Mesenchymal stem cell (in vitro differentiated cells and primary cell): ENCODE results near the gene SPAG17.
A peak's percentile ranks its signal among the peaks of the same experiment; 100 is the strongest.

Experiments
- DNase-seq: peaks from one replicate; pipeline ENCODE4 v3.0.0-alpha.2; 2013
- H2AFZ ChIP-seq: one replicate; pipeline ENCODE4 v1.6.1; 2013; ENCODE audit warnings: low read depth, mild to moderate bottlenecking, control low read depth, inconsistent platforms, low read length, moderate library complexity
- H2AK5ac ChIP-seq: 2 replicates; pipeline ENCODE4 v1.6.1; 2013; ENCODE audit warnings: low read length, moderate library complexity, mild to moderate bottlenecking, inconsistent platforms; ENCODE audit not compliant: severe bottlenecking
- H2BK120ac ChIP-seq: one replicate; pipeline ENCODE4 v1.6.1; 2013; ENCODE audit warnings: low read depth, mild to moderate bottlenecking, inconsistent platforms, low read length, moderate library complexity
- H2BK12ac ChIP-seq, 2 experiments: one replicate each; pipeline ENCODE4 v1.6.1; 2013; ENCODE audit warnings: inconsistent platforms in 2 of 2, low read length in 2 of 2, mild to moderate bottlenecking in 2 of 2, moderate library complexity in 2 of 2, control low read depth in 1 of 2
- H2BK15ac ChIP-seq: one replicate; pipeline ENCODE4 v1.6.1; 2013; ENCODE audit warnings: mild to moderate bottlenecking, low read depth, inconsistent platforms; ENCODE audit not compliant: poor library complexity, severe bottlenecking
- H2BK5ac ChIP-seq: 2 replicates; pipeline ENCODE4 v1.6.1; 2013; ENCODE audit warnings: low read depth, mild to moderate bottlenecking, low read length, control low read depth, inconsistent platforms; ENCODE audit not compliant: poor library complexity, severe bottlenecking
- H3K14ac ChIP-seq, 2 experiments: one replicate each; pipeline ENCODE4 v1.6.1; 2013; ENCODE audit warnings: inconsistent platforms in 2 of 2, low read length in 2 of 2, control low read depth in 1 of 2, mild to moderate bottlenecking in 1 of 2, moderate library complexity in 1 of 2
- H3K18ac ChIP-seq, 2 experiments: one replicate each; pipeline ENCODE4 v1.6.1; 2013; ENCODE audit warnings: inconsistent platforms in 2 of 2, low read length in 2 of 2, control low read depth in 1 of 2, low read depth in 1 of 2, mild to moderate bottlenecking in 1 of 2
- H3K23ac ChIP-seq, 2 experiments: one replicate each; pipeline ENCODE4 v1.6.1; 2013; ENCODE audit warnings: inconsistent platforms in 2 of 2, low read length in 2 of 2, mild to moderate bottlenecking in 2 of 2, moderate library complexity in 2 of 2, control low read depth in 1 of 2
- H3K27ac ChIP-seq: 2 replicates; pipeline ENCODE4 v1.5.1; 2013; ENCODE audit warnings: mild to moderate bottlenecking, moderate library complexity, low read length, control low read depth, inconsistent platforms; ENCODE audit not compliant: poor library complexity, severe bottlenecking
- H3K27me3 ChIP-seq, 2 experiments: 2 replicates each; pipeline versions ENCODE4 v1.6.1 to v1.7.0; 2013; ENCODE audit warnings: low read length in 2 of 2, mild to moderate bottlenecking in 2 of 2, moderate library complexity in 2 of 2, control low read depth in 1 of 2, inconsistent platforms in 1 of 2; ENCODE audit not compliant: control insufficient read depth in 1 of 2, insufficient read depth in 1 of 2
- H3K36me3 ChIP-seq, 2 experiments: 2 replicates each; pipeline versions ENCODE4 v1.6.1 to v1.7.0; 2013; ENCODE audit warnings: low read length in 2 of 2, control low read depth in 1 of 2, inconsistent platforms in 1 of 2, low read depth in 1 of 2, mild to moderate bottlenecking in 1 of 2; ENCODE audit not compliant: insufficient read depth in 2 of 2, control insufficient read depth in 1 of 2
- H3K4ac ChIP-seq, 2 experiments: one replicate each; pipeline ENCODE4 v1.6.1; 2013; ENCODE audit warnings: inconsistent platforms in 2 of 2, low read length in 2 of 2, mild to moderate bottlenecking in 2 of 2, moderate library complexity in 2 of 2, control low read depth in 1 of 2, low read depth in 1 of 2
- H3K4me1 ChIP-seq: 2 replicates; pipeline ENCODE4 v1.6.1; 2013; ENCODE audit warnings: low read depth, low read length, control low read depth; ENCODE audit not compliant: control insufficient read depth, insufficient read depth
- H3K4me2 ChIP-seq: 2 replicates; pipeline ENCODE4 v1.6.1; 2013; ENCODE audit warnings: low read length, mild to moderate bottlenecking, inconsistent platforms; ENCODE audit not compliant: poor library complexity, severe bottlenecking
- H3K4me3 ChIP-seq, 2 experiments: 2 replicates each; pipeline versions ENCODE4 v1.5.1 to v1.7.0; 2013; ENCODE audit warnings: low read length in 2 of 2, mild to moderate bottlenecking in 2 of 2, control low read depth in 1 of 2, low read depth in 1 of 2; ENCODE audit not compliant: insufficient read depth in 1 of 2
- H3K79me1 ChIP-seq: replicated peaks from 2 replicates; pipeline ENCODE4 v1.6.1; 2013; ENCODE audit warnings: mild to moderate bottlenecking, control low read depth, low read length, inconsistent platforms; ENCODE audit not compliant: poor library complexity, severe bottlenecking
- H3K9ac ChIP-seq: 2 replicates; pipeline ENCODE4 v1.7.0; 2013; ENCODE audit warnings: mild to moderate bottlenecking, low read length, moderate library complexity
- H3K9me3 ChIP-seq: 2 replicates; pipeline ENCODE4 v1.7.0; 2013; ENCODE audit warnings: mild to moderate bottlenecking, low read length; ENCODE audit not compliant: control insufficient read depth
- H4K8ac ChIP-seq: one replicate; pipeline ENCODE4 v1.6.1; 2013; ENCODE audit warnings: inconsistent platforms, mild to moderate bottlenecking, low read length, moderate library complexity
- H4K91ac ChIP-seq: one replicate; pipeline ENCODE4 v1.6.1; 2013; ENCODE audit warnings: mild to moderate bottlenecking, low read length, inconsistent platforms
- WGBS: methylation state at CpG from one replicate; pipeline ENCODE4 v1.1.7; 2013; ENCODE audit warnings: mixed read lengths; 5-methylcytosine and 5-hydroxymethylcytosine counted together

Gene SPAG17

DNA sequence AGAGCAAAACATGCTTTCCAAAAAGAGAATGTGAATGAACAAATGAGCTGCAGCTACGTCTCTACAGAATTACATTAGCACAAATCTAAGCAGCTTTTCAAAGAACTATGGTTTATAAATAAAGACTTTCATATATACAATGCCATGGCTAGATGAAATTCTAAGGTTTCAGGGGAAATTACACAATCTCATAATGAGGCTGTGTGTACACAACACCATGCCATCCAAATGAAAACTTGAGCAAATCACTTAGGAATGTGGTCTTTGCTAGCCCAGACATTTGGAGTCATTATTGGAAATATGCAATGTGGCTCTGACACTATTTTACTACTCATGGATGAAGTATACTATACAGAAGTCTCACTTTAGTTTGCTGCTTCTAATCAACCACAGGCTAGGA is 37.5 kb downstream of the SPAG17 start:
- H3K4me1 ChIP-seq, result peaks cover 13% of the 10 kb centered on the region
- peak; percentile 43 for DNase-seq

DNA sequence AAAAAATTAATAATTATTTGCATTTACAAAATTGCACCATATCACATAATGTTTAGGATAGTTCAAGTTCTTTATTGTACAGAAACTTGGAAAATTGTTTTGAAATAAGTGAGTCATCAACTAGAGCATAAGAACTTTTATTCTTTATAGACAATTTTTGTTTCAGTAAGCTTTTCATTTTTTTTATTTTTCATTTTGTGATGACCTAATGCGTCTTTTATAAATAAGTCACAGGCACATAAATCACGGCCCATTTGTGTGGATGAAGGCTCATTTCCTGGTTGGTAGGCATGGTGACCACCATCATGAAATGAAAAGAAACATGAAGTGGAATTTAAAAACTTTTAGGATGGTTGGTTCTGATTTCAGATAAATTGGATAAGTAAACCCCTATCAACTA is 39.3 kb downstream of the SPAG17 start:
- H3K4me1 ChIP-seq, result peaks cover 12% of the 10 kb centered on the region
- no peaks in the 10 kb centered on the region for H3K79me1 ChIP-seq
- no peak overlapping the region for H2BK5ac ChIP-seq
- H3K4ac ChIP-seq, result no peak overlapping the region
- no peak overlapping the region for H2BK120ac ChIP-seq
- no peak overlapping the region for H2BK15ac ChIP-seq
- no peaks in the 10 kb centered on the region for H3K36me3 ChIP-seq
- no peak overlapping the region for H3K4me2 ChIP-seq
- no peaks in the 10 kb centered on the region for H3K9me3 ChIP-seq
- H2AFZ ChIP-seq, result no peak overlapping the region
- no peak overlapping the region for H3K14ac ChIP-seq
- no peak overlapping the region for H3K23ac ChIP-seq
- no peak overlapping the region for H4K91ac ChIP-seq
- WGBS, result 89% methylated on average over 2 of the region's 2 CpGs
- H3K18ac ChIP-seq, result no peak overlapping the region
- no peak overlapping the region for H3K27ac ChIP-seq
- no peaks in the 10 kb centered on the region for H3K27me3 ChIP-seq
- H2BK12ac ChIP-seq, result no peak overlapping the region
- H4K8ac ChIP-seq, result no peak overlapping the region
- H3K4me3 ChIP-seq, result no peak overlapping the region
- no peak for DNase-seq
- no peak overlapping the region for H3K9ac ChIP-seq
- H2AK5ac ChIP-seq, result no peak overlapping the region

More for the DNA sequence above, 37.5 kb downstream of the SPAG17 start:
- no CpG with 5 or more reads among the region's 1 CpG for WGBS
- no peak overlapping the region for H3K4ac ChIP-seq
- H3K4me3 ChIP-seq, result no peak overlapping the region
- H4K8ac ChIP-seq, result no peak overlapping the region
- no peak overlapping the region for H3K4me2 ChIP-seq
- H3K79me1 ChIP-seq, result no peaks in the 10 kb centered on the region
- peak overlapping the region; percentile 63 for H3K27ac ChIP-seq
- no peak overlapping the region for H3K14ac ChIP-seq
- no peak overlapping the region for H3K23ac ChIP-seq
- H3K9me3 ChIP-seq, result no peaks in the 10 kb centered on the region
- no peak overlapping the region for H2AFZ ChIP-seq
- H3K18ac ChIP-seq, result no peak overlapping the region
- no peak overlapping the region for H2BK15ac ChIP-seq
- no peak overlapping the region for H3K9ac ChIP-seq
- no peak overlapping the region for H4K91ac ChIP-seq
- H3K36me3 ChIP-seq, result no peaks in the 10 kb centered on the region
- H2BK5ac ChIP-seq, result no peak overlapping the region
- no peak overlapping the region for H2AK5ac ChIP-seq
- no peak overlapping the region for H2BK12ac ChIP-seq
- H3K27me3 ChIP-seq, result no peaks in the 10 kb centered on the region
- H2BK120ac ChIP-seq, result no peak overlapping the region

DNA sequence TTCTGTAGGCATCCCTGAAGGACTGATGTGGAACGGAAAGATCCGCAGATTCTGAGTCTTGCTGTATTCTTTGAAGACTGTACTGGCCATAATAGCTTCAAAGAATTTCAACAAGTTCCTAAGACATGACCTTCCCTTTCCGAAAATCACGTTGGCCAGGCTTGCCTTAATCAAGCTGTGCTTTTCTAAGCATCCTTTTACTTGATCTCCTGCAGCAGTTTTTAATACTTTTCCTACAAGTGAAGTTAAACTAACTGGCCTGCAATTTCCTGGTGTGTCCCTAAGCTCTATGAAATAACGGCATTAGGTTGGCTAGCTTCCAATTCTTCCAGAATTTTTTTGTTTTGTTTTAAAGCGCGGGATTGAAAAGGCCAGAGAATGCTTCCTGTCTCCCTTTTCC is 40.3 kb downstream of the SPAG17 start:
- Histone ChIP-seq H3K79me1 (no peaks in the 10 kb centered on the region), H3K4me2 (no peak overlapping the region), H3K4ac (no peak overlapping the region), H4K8ac (no peak overlapping the region), H3K27me3 (no peaks in the 10 kb centered on the region), H2BK5ac (no peak overlapping the region), H4K91ac (no peak overlapping the region), H3K9ac (no peak overlapping the region), H3K18ac (no peak overlapping the region), H2BK120ac (no peak overlapping the region), H3K36me3 (no peaks in the 10 kb centered on the region), H3K4me1 (peaks cover 12% of the 10 kb centered on the region), H3K27ac (peak overlapping the region; percentile 26), H3K9me3 (no peaks in the 10 kb centered on the region), H3K14ac (no peak overlapping the region), H3K4me3 (no peak overlapping the region), H2BK12ac (no peak overlapping the region), H3K23ac (no peak overlapping the region), H2AFZ (no peak overlapping the region), H2BK15ac (no peak overlapping the region), H2AK5ac (no peak overlapping the region)
- 85% methylated on average over 7 of the region's 7 CpGs for WGBS
- no peak for DNase-seq

DNA sequence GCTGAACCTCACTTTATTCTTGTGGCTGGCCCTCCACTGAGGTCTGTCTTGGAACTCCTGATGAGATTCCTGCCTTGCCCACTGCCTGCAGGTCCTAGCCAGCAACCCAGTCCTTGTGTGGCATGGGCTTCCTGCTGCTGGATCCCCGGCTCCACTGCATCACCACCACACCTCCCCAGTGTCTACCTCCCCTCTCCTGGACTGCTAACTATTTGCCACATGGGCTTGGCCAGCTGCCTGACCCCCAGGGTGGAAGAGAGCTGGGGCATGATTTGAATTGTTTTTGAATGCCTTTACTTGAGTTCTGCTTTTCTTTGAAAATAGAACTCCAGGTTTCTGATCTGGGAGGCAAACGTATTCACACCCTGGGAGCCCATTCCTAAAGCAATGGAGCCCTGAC is 41.2 kb downstream of the SPAG17 start:
- H3K4me1 ChIP-seq, result peaks cover 10% of the 10 kb centered on the region
- H3K9me3 ChIP-seq, result no peaks in the 10 kb centered on the region
- no peak overlapping the region for H3K4ac ChIP-seq
- H3K18ac ChIP-seq, result no peak overlapping the region
- 81% methylated on average over 2 of the region's 2 CpGs for WGBS
- H3K4me3 ChIP-seq, result no peak overlapping the region
- no peak overlapping the region for H2BK12ac ChIP-seq
- no peaks in the 10 kb centered on the region for H3K36me3 ChIP-seq
- H2BK15ac ChIP-seq, result no peak overlapping the region
- H3K27ac ChIP-seq, result peak overlapping the region; percentile 32
- no peak overlapping the region for H3K4me2 ChIP-seq
- H2AFZ ChIP-seq, result no peak overlapping the region
- no peak overlapping the region for H4K8ac ChIP-seq
- peak overlapping the region in 1 of 2 experiments; percentile 84 for H3K14ac ChIP-seq
- H3K27me3 ChIP-seq, result no peaks in the 10 kb centered on the region
- H2AK5ac ChIP-seq, result no peak overlapping the region
- H3K9ac ChIP-seq, result no peak overlapping the region
- H2BK5ac ChIP-seq, result no peak overlapping the region
- no peaks in the 10 kb centered on the region for H3K79me1 ChIP-seq
- H4K91ac ChIP-seq, result no peak overlapping the region
- H2BK120ac ChIP-seq, result no peak overlapping the region
- no peak for DNase-seq
- H3K23ac ChIP-seq, result no peak overlapping the region
